Measurements from ENCODE around the gene FHAD1.

The FHAD1 gene

DNA sequence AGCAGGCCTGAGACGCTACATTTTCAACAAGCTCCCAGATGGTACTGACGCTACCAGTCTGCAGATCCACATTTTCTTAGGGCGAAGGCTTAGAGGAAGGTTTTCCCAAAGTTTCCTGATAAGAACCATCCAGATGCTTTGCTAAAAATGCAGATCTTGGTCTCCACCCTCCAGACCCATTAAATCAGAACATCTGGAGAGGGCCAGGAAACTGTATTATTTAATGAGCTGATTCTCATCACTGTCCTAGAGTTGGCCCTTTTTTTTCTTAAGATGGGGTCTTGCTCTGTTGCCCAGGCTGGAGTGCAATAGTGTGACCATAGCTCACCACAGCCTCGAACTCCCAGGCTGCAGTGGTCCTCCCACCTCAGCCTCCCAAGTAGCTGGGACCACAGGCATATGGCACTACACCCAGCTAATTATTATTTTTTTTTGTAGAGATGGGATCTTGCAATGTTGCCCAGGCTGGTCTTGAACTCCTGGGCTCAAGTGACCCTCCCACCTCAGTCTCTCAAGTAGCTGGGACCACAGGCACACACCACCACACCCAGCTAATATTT, 95.5 kb downstream of the FHAD1 start:
- no peak for DNase-seq
- Histone ChIP-seq H3K36me3 (replicated peaks) (no peaks in the 10 kb centered on the region), H3K27me3 (replicated peaks) (no peaks in the 10 kb centered on the region), H3K4me3 (ENCODE audit: low read depth, low read length) (no peak overlapping the region), H3K27ac (no peak overlapping the region)
- TF ChIP-seq, protein P1, sequence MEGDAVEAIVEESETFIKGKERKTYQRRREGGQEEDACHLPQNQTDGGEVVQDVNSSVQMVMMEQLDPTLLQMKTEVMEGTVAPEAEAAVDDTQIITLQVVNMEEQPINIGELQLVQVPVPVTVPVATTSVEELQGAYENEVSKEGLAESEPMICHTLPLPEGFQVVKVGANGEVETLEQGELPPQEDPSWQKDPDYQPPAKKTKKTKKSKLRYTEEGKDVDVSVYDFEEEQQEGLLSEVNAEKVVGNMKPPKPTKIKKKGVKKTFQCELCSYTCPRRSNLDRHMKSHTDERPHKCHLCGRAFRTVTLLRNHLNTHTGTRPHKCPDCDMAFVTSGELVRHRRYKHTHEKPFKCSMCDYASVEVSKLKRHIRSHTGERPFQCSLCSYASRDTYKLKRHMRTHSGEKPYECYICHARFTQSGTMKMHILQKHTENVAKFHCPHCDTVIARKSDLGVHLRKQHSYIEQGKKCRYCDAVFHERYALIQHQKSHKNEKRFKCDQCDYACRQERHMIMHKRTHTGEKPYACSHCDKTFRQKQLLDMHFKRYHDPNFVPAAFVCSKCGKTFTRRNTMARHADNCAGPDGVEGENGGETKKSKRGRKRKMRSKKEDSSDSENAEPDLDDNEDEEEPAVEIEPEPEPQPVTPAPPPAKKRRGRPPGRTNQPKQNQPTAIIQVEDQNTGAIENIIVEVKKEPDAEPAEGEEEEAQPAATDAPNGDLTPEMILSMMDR (IDR thresholded peaks at IDR 0.05; ENCODE audit: low read depth, low read length, missing control alignments), result no peak
- in situ Hi-C loops (cut with HindIII; ENCODE audit: low pct_ligation_motif_present, low sequenced_read_pairs), result no loop called here

DNA sequence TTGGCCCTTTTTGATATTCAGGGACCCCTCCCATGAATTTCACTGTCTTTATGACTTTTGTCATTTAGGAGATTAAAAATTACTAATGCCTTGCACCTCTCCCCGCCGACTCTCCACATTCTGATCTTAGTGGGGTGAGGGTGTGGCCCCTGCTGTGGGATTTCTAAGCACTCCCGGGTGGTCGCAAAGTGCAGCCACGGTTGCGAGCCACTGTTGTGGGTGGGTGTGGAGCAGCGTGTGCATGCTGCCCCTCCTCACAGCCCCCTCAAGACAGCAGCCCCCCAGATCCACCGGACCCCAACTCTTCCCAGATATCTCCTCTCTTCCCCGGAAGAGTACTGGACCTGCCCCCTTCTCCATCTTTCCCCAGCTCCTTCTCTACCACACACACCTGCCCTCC, 96.1 kb downstream of the FHAD1 start:
- H3K4me3 ChIP-seq (ENCODE audit: low read depth, low read length), result no peak overlapping the region
- TF ChIP-seq, protein P1 (IDR thresholded peaks at IDR 0.05; ENCODE audit: low read depth, low read length, missing control alignments), result no peak
- H3K27ac ChIP-seq, result no peak overlapping the region
- no peaks in the 10 kb centered on the region for H3K27me3 ChIP-seq (replicated peaks)
- no peak for DNase-seq
- in situ Hi-C loops (cut with HindIII; ENCODE audit: low pct_ligation_motif_present, low sequenced_read_pairs), result no loop called here
- H3K36me3 ChIP-seq (replicated peaks), result no peaks in the 10 kb centered on the region

DNA sequence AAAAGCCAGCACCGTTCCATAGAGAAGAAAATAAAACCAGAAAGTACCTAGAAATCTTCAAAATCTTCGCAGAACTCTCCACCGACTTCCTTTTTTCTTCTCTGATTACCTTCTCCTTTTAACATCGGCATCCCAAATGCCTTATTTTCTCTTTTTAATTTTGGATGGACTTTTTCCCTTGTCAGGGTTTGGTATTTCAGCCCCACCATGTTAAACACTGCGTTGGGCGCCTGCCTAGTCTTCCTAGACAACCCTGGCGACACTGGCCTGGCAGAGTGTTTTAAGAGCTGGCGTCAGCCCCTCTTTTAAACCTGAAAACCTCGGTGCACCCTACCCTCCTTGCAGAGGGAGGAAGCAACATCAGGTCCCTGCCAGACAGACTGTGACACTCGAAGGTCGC, 96.7 kb downstream of the FHAD1 start:
- Histone ChIP-seq H3K36me3 (replicated peaks) (no peaks in the 10 kb centered on the region), H3K27ac (no peak overlapping the region), H3K4me3 (ENCODE audit: low read depth, low read length) (no peak overlapping the region), H3K27me3 (replicated peaks) (no peaks in the 10 kb centered on the region)
- TF ChIP-seq, protein P1 (IDR thresholded peaks at IDR 0.05; ENCODE audit: low read depth, low read length, missing control alignments), result no peak
- DNase-seq, result peak; percentile 55
- in situ Hi-C loops (cut with HindIII; ENCODE audit: low pct_ligation_motif_present, low sequenced_read_pairs), result no loop called here

DNA sequence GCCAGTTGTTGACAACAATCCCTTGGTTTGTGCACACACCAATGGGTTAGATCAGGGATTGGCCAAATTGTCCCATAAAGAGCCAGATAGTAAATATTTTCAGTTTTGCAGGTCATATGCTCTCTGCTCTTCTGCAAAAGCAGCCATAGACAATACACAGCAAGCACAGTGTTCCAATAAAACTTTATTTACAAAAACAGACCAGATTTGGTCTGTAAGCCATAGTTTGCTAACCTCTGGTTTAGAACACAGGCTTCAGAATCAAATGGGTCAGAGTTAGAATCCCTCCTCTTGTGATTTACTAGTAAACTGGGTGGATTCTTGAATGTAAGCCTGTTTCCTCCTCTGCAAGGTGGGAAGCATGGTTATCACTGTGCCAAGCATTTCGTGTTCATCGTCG, 97.4 kb downstream of the FHAD1 start:
- DNase-seq, result no peak
- Histone ChIP-seq H3K36me3 (replicated peaks) (no peaks in the 10 kb centered on the region), H3K27me3 (replicated peaks) (no peaks in the 10 kb centered on the region), H3K4me3 (ENCODE audit: low read depth, low read length) (no peak overlapping the region), H3K27ac (no peak overlapping the region)
- in situ Hi-C loops (cut with HindIII; ENCODE audit: low pct_ligation_motif_present, low sequenced_read_pairs), result no loop called here
- TF ChIP-seq, protein P1 (IDR thresholded peaks at IDR 0.05; ENCODE audit: low read depth, low read length, missing control alignments), result no peak

DNA sequence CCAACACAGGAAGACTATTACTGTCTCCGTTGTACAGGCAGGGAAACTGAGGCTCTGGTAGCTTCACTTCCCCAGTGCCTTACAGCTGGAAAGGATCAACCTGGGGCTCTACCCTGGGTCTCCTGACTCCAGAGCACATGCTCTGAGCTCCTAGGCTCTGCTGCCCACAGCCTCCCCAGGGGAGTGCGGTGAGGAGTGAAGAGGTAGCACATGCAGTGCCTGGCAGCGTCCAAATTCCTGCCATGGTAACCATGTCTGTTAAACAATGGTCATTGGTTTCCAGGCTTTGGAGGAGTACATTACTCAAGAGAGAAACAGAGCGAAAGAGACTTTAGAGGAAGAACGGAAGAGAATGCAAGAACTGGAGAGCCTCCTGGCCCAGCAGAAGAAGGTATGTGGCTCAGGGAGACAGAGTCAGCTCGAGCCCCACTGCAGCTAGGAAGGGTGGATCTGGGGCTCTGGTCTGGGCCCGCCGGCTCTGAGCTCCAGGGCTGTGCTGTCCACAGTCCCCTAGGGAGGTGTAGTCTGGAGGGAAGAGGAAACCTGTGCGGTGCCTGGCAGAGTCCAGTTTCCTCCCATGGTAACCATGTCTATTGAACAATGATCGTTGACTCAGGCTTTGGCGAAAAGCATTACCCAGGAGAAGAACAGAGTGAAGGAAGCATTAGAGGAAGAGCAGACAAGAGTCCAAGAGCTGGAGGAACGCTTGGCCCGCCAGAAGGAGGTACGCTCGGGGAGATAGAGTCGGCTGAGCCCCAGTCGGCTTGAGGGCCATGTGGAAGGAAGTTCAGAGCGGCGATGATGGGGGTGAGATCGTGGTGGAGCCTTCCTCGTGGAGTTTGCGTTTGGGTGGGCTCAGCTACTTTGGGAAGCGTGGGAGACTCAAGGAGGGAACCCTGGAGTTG, 98.0 kb downstream of the FHAD1 start:
- Histone ChIP-seq H3K36me3 (replicated peaks) (no peaks in the 10 kb centered on the region), H3K27ac (no peak overlapping the region), H3K27me3 (replicated peaks) (no peaks in the 10 kb centered on the region), H3K4me3 (ENCODE audit: low read depth, low read length) (no peak overlapping the region)
- DNase-seq, result no peak
- TF ChIP-seq, protein P1 (IDR thresholded peaks at IDR 0.05; ENCODE audit: low read depth, low read length, missing control alignments), result no peak
- in situ Hi-C loops (cut with HindIII; ENCODE audit: low pct_ligation_motif_present, low sequenced_read_pairs), result no loop called here
